NCI-H1092 treated with DMSO at 0.1 percent for 48 hours (cell line): ENCODE measurements around the gene BAG3.
"Not testable (repeated sequence)": the region's sequence is repeated elsewhere in the genome, so short reads cannot be mapped to it uniquely, and the experiment has no call there.

Experiments used
- DNase-seq: peaks from one replicate; lab custom pipeline; 2025; lab: John Stamatoyannopoulos, UW

The BAG3 gene

GRCh38 chr10:119650692-119651513 is at the start of gene BAG3:
TSS of gene BAG3 (plus strand) at chr10:119651380. CDS start at chr10:119651676, 296 bp downstream.
- peak; percentile 70 for DNase-seq

- no peak for DNase-seq
Observed at GRCh38 chr10:119602241-119603095, 48.7 kb upstream of the BAG3 start.

DNA sequence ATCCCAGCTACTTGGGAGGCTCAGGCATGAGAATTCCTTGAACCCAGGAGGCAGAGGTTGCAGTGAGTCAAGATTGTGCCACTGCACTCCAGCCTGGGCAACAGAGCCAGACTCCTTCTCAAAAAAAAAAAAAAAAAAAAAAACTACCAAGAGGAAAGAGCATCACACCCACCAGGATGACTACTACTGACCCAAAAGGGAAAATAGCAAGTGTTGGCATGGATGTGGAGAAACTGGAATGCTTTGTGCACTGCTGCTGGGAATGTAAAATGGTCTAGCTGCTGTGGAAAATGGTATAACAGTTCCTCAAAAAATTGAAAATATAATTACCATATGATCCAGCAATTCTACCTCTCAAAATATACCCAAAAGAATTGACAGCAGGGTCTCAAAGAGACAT is 46.7 kb upstream of the BAG3 start:
- no peak for DNase-seq

GRCh38 chr10:119608316-119609155 is 42.6 kb upstream of the BAG3 start:
- DNase-seq = peak; percentile 55

- DNase-seq = no peak
Observed at GRCh38 chr10:119609516-119609915, 41.7 kb upstream of the BAG3 start.

GRCh38 chr10:119611433-119611832 is 39.7 kb upstream of the BAG3 start:
- DNase-seq = no peak

- DNase-seq = no peak
Observed at GRCh38 chr10:119613741-119614140, 37.4 kb upstream of the BAG3 start.

DNA sequence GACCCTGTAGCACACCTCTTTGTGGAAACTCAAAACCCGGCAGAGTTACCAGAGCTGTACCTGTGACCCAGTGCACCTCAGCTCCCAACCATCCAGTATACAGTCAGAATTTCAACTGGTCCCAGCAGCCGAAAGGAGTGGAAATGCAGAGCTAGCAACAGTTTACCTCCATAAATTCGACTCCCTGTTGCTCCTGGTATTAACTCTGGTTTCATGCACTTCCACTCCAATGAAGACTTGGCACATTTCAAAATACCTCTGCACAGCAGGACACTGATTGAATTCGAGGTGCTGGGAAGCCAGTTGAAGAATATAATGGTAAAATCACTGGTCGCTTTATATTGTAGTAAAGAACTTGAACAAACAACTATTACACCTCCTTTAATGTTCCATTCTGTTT is 36.5 kb upstream of the BAG3 start:
- DNase-seq = no peak

GRCh38 chr10:119616882-119617570 is 34.2 kb upstream of the BAG3 start:
- no peak for DNase-seq

- DNase-seq = no peak
Observed at GRCh38 chr10:119619215-119619614, 32.0 kb upstream of the BAG3 start.

GRCh38 chr10:119619811-119620210 is 31.4 kb upstream of the BAG3 start:
- not testable (repeated sequence) for DNase-seq

GRCh38 chr10:119620241-119621077 is 30.7 kb upstream of the BAG3 start:
- no peak for DNase-seq

- DNase-seq = no peak
Observed at GRCh38 chr10:119621078-119621384, 30.1 kb upstream of the BAG3 start.

- no peak for DNase-seq
Observed at GRCh38 chr10:119625570-119626280, 25.5 kb upstream of the BAG3 start.

DNA sequence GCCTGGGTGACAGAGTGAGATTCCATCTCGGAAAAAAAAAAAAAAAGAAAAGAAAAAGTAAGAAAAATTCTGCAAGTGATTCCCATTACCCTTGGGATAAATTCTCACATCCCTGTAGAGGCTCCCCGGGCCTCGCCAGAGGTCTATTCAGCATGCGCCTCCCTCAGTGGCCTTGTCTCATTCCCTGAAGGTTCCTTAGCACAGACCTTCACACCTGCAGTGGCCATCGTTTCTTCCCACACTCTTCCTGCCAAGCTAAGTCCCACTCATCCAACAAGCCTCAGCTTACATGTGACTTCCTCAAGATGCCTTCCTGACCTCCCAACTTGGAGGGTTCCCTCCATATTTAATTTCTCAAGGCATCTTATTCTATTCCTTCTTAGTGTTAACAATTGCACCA is 20.9 kb upstream of the BAG3 start:
- DNase-seq = no peak

GRCh38 chr10:119633538-119634218 is 17.5 kb upstream of the BAG3 start:
- DNase-seq = no peak

- DNase-seq = no peak
Observed at GRCh38 chr10:119634219-119634544, 17.0 kb upstream of the BAG3 start.

- no peak for DNase-seq
Observed at GRCh38 chr10:119637631-119638030, 13.5 kb upstream of the BAG3 start.

DNA sequence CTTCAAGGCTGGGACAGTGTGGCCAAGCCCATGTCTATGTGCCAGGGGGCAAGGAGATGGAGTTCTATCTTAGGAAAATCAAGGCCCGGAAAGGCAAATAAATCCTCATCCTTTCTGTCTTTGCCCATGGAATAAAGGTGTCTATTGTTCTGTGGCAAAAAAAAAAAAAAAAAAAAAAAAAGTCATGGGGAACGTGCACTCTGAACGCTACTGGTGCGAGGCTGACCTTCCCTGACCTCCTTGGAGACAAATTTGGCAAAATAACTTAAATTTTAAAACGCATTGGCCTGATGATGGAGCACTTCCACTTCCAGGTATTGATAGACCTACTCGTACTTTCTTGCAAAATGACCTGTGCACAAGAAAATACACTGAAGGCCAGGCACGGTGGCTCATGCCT is 12.2 kb upstream of the BAG3 start:
- DNase-seq = no peak

- DNase-seq = no peak
Observed at GRCh38 chr10:119640384-119640783, 10.8 kb upstream of the BAG3 start.
